Memory B cell (primary cell): ENCODE data around the gene CNNM4.

ENCODE experiments used
- ATAC-seq: fragments of 150-1000 bp; cut with Tn5 transposase; 2 replicates; pipeline ENCODE4 v1.10.0; 2021; ENCODE audit warnings: low read depth, mild to moderate bottlenecking, moderate library complexity
- DNase-seq, 2 donors: peaks; one replicate each; pipeline ENCODE4 v3.0.0; 2022; ENCODE audit warnings: low spot score in 2 of 2
- H3K27ac Mint-ChIP-seq: one replicate; pipeline ENCODE4 v1.8.0; 2022; ENCODE audit warnings: mild to moderate bottlenecking, moderate library complexity, mixed read lengths
- H3K27me3 Mint-ChIP-seq: one replicate; pipeline ENCODE4 v1.8.0; 2022; ENCODE audit warnings: mixed read lengths
- H3K36me3 Mint-ChIP-seq: one replicate; pipeline ENCODE4 v1.8.0; 2022; ENCODE audit warnings: mild to moderate bottlenecking, mixed read lengths
- H3K4me1 Mint-ChIP-seq: one replicate; pipeline ENCODE4 v1.8.0; 2022; ENCODE audit warnings: mixed read lengths
- H3K4me3 Mint-ChIP-seq: one replicate; pipeline ENCODE4 v1.8.0; 2022; ENCODE audit warnings: mild to moderate bottlenecking, moderate library complexity, mixed read lengths
- H3K9me3 Mint-ChIP-seq: one replicate; pipeline ENCODE4 v1.8.0; 2022; ENCODE audit warnings: mixed read lengths

Gene CNNM4

DNA sequence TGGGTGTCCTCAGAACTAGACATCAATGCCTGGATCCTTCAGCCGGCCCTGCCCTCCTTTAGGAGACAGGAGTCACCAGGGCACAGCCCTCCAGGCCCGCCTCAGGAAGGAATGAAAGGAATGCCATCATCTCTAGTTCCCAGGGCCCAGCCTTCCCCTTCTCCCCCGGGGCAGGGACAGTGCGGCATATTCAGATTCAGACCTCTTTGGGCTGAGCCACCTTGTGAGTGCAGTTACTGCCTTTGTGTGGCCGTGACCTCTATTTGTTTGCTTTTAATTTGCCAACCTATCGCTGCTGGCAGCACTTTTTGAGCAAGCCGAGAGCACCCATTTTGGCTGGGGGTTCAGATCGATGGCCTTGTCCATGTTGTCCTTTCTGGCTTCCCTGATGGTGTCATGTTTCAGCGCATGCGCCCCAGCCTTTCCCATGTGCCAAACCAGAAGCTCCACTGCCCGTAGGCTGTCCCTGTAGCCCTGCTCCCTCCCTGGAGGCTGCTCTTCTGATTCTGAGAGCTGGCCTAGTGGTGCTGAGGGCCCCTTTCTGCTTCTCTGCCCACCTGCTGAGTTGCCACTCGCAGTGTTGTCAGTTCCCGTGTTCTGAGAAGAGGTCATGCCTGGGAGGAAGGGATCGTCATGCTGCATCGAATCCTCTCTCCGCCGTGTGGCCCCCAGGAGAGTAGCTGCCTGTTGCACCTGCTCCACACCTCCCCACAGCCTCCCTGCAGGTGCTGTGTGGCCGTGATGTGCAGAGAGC, 72.2 kb downstream of the CNNM4 start:
- H3K4me1 Mint-ChIP-seq = peaks cover 12% of the 10 kb centered on the region

DNA sequence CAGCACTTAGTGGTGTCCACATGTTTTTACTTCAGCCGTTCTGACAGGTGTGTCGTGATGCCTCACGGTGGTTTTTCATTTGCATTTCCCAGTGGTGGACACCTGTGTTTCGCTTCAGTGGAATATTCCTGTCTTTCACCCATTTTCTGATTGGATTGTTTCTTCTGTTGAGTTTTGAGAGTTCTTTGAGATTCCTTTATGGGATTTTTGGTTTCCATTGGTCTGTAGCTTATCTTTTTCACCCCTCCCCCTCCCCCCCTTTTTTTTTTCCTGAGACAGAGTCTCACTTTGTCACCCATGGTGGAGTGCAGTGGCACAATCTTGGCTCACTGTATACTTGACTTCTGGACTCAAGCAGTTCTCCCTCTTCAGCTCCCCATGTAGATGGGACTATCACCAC, 75.1 kb downstream of the CNNM4 start:
- DNase-seq (no peak), ATAC-seq (no peak)
- Mint-ChIP-seq H3K27ac (no peak overlapping the region), H3K27me3 (no peaks in the 10 kb centered on the region), H3K4me1 (peaks cover 19% of the 10 kb centered on the region), H3K4me3 (no peak overlapping the region), H3K36me3 (peaks cover 12% of the 10 kb centered on the region), H3K9me3 (no peaks in the 10 kb centered on the region)

More for the DNA sequence above, 72.2 kb downstream of the CNNM4 start:
- Mint-ChIP-seq H3K27me3 (no peaks in the 10 kb centered on the region), H3K27ac (peak overlapping the region; percentile 75), H3K36me3 (peaks cover 28% of the 10 kb centered on the region), H3K9me3 (no peaks in the 10 kb centered on the region), H3K4me3 (no peak overlapping the region)
- peak; percentile 88 for ATAC-seq
- no peak for DNase-seq

DNA sequence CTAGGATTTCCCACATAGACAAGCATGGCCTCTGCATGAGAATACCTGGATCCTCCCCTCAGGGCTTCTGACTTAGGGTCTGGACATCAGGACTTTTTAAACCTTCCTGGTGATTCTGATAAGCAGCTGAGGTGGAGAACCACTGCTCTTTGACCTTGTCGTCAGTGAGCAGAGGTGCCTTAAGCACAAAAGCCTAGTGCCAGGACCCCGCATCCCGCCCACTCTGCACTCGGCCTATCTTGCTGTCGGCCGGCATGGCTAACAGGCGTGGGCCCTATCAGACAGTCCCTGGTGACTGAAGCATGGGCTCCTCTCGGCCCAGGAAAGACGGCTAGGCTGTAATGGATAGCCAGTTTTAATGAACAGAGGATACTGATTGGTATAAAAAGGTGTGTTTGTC, 76.9 kb downstream of the CNNM4 start:
- Mint-ChIP-seq H3K4me3 (no peak overlapping the region), H3K27me3 (no peaks in the 10 kb centered on the region), H3K36me3 (peaks cover 10% of the 10 kb centered on the region), H3K27ac (no peak overlapping the region), H3K9me3 (no peaks in the 10 kb centered on the region), H3K4me1 (peaks cover 17% of the 10 kb centered on the region)
- ATAC-seq (no peak), DNase-seq (no peak)

DNA sequence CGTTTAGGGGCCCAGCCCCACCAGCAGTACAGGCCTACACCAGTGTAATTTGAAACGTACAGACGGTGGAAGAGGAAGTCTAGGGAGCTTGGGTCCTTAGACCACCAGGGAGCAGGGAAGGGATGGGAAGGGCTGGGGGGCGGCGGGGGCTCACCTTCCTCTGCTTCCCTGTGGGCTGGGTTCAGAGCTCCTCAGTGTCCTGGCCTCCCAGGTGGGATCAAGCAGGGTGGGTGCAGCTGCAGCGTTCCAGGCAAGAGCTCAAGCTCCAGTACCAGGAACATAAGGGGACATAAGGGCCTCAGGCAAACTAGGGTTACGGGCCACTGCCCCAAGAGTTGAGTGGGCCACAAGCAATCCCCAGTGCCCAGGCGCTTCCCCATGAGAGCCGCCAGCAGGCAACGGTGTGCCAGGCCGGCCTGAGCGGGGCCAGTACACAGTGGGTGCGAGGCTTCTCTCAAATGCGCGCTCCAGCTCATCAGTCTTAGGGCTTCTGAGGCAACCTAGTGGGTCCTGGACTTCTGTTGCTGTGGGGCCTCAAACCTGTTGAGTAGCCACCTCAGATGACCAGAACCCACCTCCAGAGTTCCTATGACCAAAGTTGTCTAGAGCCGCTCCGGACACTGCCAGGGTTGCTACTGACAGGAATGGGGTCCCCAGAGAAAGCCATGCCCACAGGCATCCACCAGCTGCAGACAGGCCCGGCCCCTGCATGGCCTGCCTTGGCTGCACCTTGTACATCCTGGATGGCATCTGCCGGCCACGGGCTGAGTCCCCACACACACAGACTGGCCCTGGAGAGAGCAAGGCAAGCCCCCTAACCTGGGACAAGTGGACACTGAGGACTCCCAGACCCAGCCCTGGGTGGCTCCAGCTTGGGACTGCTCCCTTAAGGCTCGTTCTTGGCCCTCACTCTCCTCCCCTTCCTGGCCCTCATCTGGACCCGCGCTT, 77.9 kb downstream of the CNNM4 start:
- Mint-ChIP-seq H3K36me3 (peaks cover 5% of the 10 kb centered on the region), H3K4me3 (peak overlapping the region; percentile 62), H3K4me1 (peaks cover 12% of the 10 kb centered on the region), H3K9me3 (no peaks in the 10 kb centered on the region), H3K27me3 (no peaks in the 10 kb centered on the region), H3K27ac (peak overlapping the region; percentile 81)
- DNase-seq (no peak), ATAC-seq (no peak)

DNA sequence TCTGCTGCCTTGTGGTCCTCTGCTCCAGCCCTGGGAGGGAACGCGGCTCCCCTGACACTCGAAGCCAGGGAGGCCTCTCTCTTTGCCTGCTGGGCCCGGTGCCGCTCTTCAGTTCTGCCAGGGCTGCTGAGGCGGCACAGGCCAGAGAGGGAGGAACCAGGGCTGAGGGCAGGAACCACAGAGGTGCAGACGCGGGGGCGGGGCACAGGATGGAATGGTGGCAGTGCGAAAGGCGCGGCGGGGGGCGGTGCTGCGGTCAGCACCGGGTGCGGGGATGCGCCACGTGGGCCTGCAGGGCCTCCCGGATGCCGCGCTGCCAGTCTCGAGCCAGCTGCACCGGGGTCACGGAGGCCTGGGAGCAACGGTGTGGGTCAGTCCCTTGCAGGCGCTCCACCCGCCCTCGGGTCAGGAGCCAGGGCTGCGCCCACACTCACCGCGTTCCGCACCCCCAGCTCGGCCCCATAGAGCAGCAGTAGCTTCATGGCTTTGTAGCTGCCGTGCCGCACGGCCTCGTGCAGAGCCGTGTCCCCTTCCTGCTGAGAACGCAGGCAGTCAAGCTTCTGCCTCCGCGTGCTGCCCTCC, 78.7 kb downstream of the CNNM4 start:
- Mint-ChIP-seq H3K36me3 (peaks cover 5% of the 10 kb centered on the region), H3K4me1 (peaks cover 12% of the 10 kb centered on the region), H3K27ac (peak overlapping the region; percentile 81), H3K4me3 (peak overlapping the region; percentile 62), H3K27me3 (no peaks in the 10 kb centered on the region), H3K9me3 (no peaks in the 10 kb centered on the region)
- DNase-seq (peak; percentile 73 to 89), ATAC-seq (peak; percentile 99)

DNA sequence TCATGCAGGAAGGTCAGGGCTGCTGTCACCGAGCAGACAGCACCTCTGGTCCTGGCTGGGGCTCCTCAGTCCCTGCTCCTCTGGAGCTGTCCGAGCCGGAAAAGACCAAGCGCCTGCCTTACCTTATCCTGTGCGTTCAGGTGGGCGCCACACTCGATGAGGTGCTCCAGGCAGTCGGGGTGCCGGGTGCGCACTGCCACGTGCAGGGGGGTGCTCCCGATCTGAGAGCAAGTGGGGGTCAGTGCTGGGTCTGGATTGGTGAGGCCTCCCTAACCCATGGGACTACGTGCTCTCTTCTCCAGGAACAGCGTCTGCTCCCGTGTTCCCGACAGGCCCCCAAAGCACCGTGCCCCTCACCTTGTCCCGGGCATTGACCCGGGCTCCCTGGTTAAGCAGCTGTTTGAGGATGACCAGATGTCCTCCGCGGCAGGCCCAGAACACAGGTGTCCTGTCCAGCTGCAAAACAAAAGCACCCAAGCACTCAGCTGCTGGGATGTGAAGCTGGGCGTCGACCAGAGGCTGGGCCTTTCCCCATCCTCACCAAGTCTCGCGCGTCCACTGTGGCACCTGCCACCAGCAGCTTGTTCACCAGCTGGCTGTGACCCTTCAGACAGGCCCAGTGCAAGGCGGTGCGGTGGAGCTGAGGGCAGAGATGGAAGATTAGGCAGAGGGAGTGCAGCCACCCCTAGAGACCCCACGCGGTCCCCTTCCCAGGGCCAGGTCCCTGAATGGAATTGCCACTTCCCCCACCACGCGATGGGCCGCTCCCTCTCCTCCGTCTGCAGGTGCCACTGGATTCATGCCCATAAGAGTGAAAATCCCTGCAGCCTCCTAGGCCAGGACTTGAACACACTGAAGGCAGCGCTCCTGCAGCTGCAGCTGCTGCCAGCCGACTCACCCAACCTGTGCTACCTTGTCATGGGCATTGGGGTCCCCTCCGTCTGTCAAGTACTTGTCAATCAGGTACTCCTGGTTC, 79.5 kb downstream of the CNNM4 start:
- Mint-ChIP-seq H3K4me1 (peaks cover 12% of the 10 kb centered on the region), H3K9me3 (no peaks in the 10 kb centered on the region), H3K36me3 (peaks cover 2% of the 10 kb centered on the region), H3K27ac (peak overlapping the region; percentile 81), H3K27me3 (no peaks in the 10 kb centered on the region), H3K4me3 (peak overlapping the region; percentile 58)
- no peak for ATAC-seq
- DNase-seq = no peak

DNA sequence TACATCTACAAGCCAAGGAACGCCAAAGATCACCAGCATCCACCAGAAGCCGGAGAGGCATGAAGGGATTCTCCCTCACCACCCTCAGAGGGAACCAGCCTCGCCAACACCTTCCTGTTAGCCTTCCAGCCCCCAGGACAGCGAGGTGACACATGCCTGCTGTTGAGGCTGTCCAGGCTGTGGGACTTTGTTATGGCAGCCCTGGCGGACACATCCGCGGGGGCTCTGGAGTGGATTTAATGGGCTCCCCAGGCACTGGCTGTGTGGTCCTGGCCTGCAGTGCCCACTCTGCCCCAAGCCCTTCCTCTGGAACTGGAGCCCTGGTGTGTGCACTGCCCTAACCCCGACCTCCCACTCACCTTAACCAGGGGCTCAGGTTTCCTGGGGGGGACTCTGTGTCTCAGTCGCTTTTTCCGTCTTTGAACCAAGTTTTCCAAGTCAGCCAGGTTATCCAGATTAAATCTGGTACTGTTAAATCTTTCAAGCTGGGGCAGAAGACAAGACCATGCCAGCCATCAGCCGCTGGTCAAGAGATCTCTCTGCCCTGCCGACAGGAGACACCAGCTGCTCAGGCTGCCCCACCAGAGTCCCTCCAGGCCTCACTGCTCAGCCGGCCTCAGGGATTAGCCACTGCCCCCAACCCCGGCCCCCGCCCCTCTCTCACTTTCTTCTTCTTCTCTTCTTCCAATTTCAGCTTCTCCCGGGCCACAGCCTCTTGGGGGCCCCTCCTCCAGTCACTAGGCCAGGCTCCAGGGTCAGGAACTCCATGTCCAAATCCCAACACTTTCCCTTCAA, 81.2 kb downstream of the CNNM4 start:
- Mint-ChIP-seq H3K27ac (no peak overlapping the region), H3K4me3 (no peak overlapping the region), H3K27me3 (no peaks in the 10 kb centered on the region), H3K4me1 (peaks cover 12% of the 10 kb centered on the region), H3K9me3 (no peaks in the 10 kb centered on the region), H3K36me3 (peaks cover 2% of the 10 kb centered on the region)
- no peak for ATAC-seq
- DNase-seq = no peak

DNA sequence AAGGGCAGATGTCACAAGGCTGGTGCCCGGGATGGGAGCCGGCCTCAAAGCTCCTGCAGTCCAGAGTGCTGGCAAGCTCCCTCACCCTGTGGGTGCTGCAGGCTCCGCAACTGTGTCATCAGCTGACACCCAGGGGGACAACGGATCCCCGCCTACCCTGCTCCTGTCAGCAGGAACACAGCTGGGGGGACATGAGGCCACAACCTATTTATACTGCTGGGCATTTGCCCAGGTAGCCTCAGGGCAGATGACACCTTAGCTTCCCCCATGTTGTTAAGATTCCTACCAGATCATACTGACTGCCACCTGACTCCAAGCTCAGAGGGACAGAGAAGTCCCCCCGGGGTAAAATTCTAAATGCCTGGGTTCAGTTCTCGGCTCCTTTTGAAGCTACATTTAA, 81.9 kb downstream of the CNNM4 start:
- Mint-ChIP-seq H3K9me3 (no peaks in the 10 kb centered on the region), H3K27ac (no peak overlapping the region), H3K4me1 (peaks cover 12% of the 10 kb centered on the region), H3K27me3 (no peaks in the 10 kb centered on the region), H3K36me3 (peaks cover 4% of the 10 kb centered on the region), H3K4me3 (no peak overlapping the region)
- no peak for ATAC-seq
- DNase-seq = no peak

DNA sequence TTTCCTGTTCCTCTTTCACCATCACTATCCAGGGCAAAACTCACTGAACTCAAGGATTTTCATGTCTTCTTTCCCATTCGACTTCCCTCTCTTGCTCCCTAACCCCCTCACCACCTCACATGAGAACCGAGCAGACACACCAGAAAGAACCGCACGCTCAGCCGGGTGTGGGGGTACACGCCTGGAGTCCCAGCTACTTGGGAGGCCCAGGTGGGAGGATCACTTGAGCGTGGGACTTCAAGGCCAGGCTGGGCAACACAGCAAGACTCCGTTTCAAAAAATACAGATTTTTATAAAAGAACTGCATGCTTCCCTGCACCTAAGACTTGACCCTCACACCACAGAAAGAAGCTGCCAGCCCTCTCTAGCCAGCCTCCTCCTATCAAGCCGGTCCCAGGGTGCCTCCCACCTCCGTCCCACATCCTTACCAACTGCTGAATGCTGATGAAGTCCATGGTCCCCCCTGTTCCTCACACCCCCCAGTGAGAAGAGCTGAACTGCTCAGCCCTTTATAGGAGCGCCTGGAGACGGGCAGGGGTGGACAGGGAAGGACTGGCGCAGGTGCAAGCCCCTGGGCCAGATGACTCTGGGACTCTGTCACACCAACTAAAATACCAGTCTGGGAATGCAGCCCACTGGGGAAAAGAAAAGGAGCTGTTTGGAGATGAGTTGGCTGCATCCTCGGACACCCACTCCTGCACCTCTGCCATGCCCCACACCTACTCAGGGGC, 83.0 kb downstream of the CNNM4 start, which contains the start of gene ANKRD23:
TSS of gene ANKRD23 (minus strand) at position 484 of the 731 bp plus-strand sequence. CDS start at position 455, 29 bp downstream.
- Mint-ChIP-seq H3K4me3 (no peak within 1 kb of the TSS), H3K27me3 (no peaks in the 10 kb centered on the region), H3K27ac (no peak within 1 kb of the TSS), H3K4me1 (peaks cover 12% of the 10 kb centered on the region), H3K9me3 (no peaks in the 10 kb centered on the region), H3K36me3 (peaks cover 8% of the 10 kb centered on the region)
- ATAC-seq (no peak), DNase-seq (no peak)

DNA sequence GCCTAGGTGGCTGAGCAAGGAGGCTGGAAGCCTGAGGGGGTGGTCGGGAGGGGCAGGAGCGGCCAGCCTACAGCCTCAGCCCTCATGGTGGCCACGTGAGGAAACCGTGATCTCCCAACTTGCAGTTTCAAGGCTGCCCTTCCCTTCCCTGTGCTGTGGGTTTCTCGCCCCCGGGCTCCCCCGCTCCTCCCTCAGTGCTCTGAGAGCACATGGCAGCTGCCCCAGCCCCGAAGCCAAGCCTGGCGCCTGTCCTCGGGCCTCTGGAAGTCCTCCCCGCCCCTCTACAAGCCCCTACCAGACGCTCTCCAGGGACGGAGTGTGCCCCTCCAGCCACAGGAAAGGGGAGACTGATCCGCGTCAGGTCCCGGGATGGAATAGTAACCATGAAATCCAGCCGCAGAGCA, 83.7 kb downstream of the CNNM4 start:
- no peak overlapping the region for H3K27ac Mint-ChIP-seq
- peaks cover 9% of the 10 kb centered on the region for H3K4me1 Mint-ChIP-seq
- no peak for ATAC-seq
- H3K4me3 Mint-ChIP-seq = no peak overlapping the region
- peaks cover 8% of the 10 kb centered on the region for H3K36me3 Mint-ChIP-seq
- H3K27me3 Mint-ChIP-seq = no peaks in the 10 kb centered on the region
- no peaks in the 10 kb centered on the region for H3K9me3 Mint-ChIP-seq
- DNase-seq = no peak

DNA sequence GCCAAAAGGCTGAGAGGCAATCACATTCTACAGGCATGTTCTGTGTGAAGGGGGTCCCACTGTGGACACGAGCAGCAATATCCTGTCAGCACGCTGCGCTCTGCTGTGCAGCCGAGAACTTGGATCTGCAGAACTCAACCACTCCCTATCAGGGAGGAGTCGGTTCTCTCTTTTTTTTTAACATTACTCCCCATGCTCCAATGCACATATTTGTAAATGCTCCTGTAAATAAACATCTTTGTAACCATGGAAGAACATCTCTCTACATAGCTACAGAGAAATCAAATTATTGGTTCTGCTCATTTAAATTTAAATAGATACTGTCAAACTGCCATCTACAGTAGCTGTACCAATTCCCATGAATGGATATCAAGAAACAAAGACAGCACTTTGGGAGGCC, 86.1 kb downstream of the CNNM4 start:
- H3K4me3 Mint-ChIP-seq = no peak overlapping the region
- H3K36me3 Mint-ChIP-seq = peaks cover 11% of the 10 kb centered on the region
- H3K9me3 Mint-ChIP-seq = no peaks in the 10 kb centered on the region
- peaks cover 5% of the 10 kb centered on the region for H3K4me1 Mint-ChIP-seq
- H3K27ac Mint-ChIP-seq = no peak overlapping the region
- DNase-seq (no peak), ATAC-seq (no peak)
- H3K27me3 Mint-ChIP-seq = no peaks in the 10 kb centered on the region

DNA sequence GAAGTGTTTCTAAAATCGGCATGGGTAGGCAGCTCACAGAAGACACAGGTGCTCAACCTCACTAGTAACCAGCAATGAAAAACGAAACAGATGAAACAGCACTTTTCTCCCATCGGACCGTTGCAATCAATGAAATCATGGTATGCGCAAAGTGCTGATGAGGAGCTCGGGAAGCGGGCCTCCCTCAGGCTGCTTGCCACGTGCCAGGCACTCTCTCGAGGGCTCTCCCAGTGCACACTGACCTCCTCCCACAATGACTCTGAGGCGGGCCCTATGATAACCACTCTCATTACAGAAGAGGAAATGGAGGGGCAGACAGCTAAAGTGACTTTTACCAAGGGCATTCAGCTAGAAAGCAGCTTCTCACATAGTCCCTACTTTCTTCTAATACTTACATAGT, 86.9 kb downstream of the CNNM4 start:
- Mint-ChIP-seq H3K36me3 (peaks cover 11% of the 10 kb centered on the region), H3K4me3 (no peak overlapping the region), H3K4me1 (peaks cover 5% of the 10 kb centered on the region), H3K9me3 (no peaks in the 10 kb centered on the region), H3K27me3 (no peaks in the 10 kb centered on the region), H3K27ac (no peak overlapping the region)
- DNase-seq (no peak), ATAC-seq (no peak)
